Astrocyte (in vitro differentiated cells and primary cell): ENCODE data around the gene RAVER2.

Experiments used
- EZH2 ChIP-seq: IDR thresholded peaks from 2 replicates; pipeline ENCODE4 v1.6.1; 2012; ENCODE audit warnings: mild to moderate bottlenecking, low read length, inconsistent platforms; ENCODE audit not compliant: insufficient read depth
- TF ChIP-seq, protein P1 (sequence below): IDR thresholded peaks from 2 replicates; pipeline ENCODE4 v1.5.1; 2011; ENCODE audit warnings: low read depth, mild to moderate bottlenecking, inconsistent platforms, low read length, moderate library complexity; ENCODE audit not compliant: insufficient read depth

DNA sequence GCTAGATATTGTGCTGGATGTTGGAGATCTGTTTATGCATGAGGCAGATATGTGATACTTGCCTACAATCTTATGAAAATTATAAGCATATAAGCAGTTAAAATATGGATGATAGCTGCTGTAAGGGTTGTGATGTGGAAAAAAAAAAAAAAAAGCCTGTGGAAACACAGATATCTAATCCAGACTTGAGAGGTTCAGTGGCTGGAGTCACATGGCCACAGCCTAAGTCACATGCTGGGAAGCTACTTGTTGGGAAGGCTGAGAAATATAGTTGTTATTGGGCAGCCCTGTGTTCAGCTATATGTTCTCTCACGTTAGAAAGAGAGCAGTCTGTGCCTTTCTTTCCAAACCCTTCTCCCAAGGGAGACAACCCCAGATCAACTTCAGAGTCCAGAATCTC is 15.1 kb downstream of the RAVER2 start:
- TF ChIP-seq, protein P1, sequence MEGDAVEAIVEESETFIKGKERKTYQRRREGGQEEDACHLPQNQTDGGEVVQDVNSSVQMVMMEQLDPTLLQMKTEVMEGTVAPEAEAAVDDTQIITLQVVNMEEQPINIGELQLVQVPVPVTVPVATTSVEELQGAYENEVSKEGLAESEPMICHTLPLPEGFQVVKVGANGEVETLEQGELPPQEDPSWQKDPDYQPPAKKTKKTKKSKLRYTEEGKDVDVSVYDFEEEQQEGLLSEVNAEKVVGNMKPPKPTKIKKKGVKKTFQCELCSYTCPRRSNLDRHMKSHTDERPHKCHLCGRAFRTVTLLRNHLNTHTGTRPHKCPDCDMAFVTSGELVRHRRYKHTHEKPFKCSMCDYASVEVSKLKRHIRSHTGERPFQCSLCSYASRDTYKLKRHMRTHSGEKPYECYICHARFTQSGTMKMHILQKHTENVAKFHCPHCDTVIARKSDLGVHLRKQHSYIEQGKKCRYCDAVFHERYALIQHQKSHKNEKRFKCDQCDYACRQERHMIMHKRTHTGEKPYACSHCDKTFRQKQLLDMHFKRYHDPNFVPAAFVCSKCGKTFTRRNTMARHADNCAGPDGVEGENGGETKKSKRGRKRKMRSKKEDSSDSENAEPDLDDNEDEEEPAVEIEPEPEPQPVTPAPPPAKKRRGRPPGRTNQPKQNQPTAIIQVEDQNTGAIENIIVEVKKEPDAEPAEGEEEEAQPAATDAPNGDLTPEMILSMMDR: no peak
- TF ChIP-seq EZH2: no peak
